RWPE2 (cell line): ENCODE data around the gene EWSR1.

Experiments used
- ATAC-seq: fragments of 200-7000 bp; cut with Tn5 transposase; 3 replicates; pipeline ENCODE4 v1.9.1; 2021; ENCODE audit warnings: low read depth
- DNase-seq: peaks from one replicate; pipeline ENCODE4 v3.0.0-alpha.2; 2020; ENCODE audit warnings: low spot score
- H3K27ac ChIP-seq: fragments of 450-650 bp; 2 replicates; pipeline ENCODE4 v1.5.1; 2017; ENCODE audit warnings: mild to moderate bottlenecking; ENCODE audit not compliant: poor library complexity, severe bottlenecking
- H3K27me3 ChIP-seq: fragments of 250-450 bp; sonication (Bioruptor Pico); 2 replicates; pipeline ENCODE4 v1.5.1; 2021; ENCODE audit warnings: mild to moderate bottlenecking, moderate library complexity; ENCODE audit not compliant: insufficient read depth, poor library complexity, severe bottlenecking
- H3K36me3 ChIP-seq: fragments of 250-450 bp; sonication (Bioruptor Pico); 2 replicates; pipeline ENCODE4 v1.5.1; 2020; ENCODE audit warnings: low read depth, mild to moderate bottlenecking, moderate library complexity
- H3K4me1 ChIP-seq: fragments of 250-450 bp; sonication (Bioruptor Pico); 2 replicates; pipeline ENCODE4 v1.5.1; 2021; ENCODE audit warnings: mild to moderate bottlenecking, moderate library complexity; ENCODE audit not compliant: insufficient read depth, poor library complexity, severe bottlenecking
- H3K4me3 ChIP-seq: fragments of 250-450 bp; sonication (Bioruptor Pico); 2 replicates; pipeline ENCODE4 v1.5.1; 2021; ENCODE audit warnings: mild to moderate bottlenecking, moderate library complexity; ENCODE audit not compliant: severe bottlenecking
- H3K9me3 ChIP-seq: fragments of 250-450 bp; sonication (Bioruptor Pico); 2 replicates; pipeline ENCODE4 v1.5.1; 2021; ENCODE audit warnings: mild to moderate bottlenecking, moderate library complexity; ENCODE audit not compliant: severe bottlenecking
- CTCF ChIP-seq: fragments of 450-650 bp; IDR thresholded peaks from one replicate; pipeline ENCODE4 v1.5.1; 2017; ENCODE audit warnings: mild to moderate bottlenecking, moderate library complexity; ENCODE audit not compliant: poor library complexity, severe bottlenecking

EWSR1 gene

GRCh38 chr22:29224859-29225410, 43.1 kb upstream of the EWSR1 start:
- Histone ChIP-seq H3K27ac (no peak overlapping the region), H3K4me3 (no peak overlapping the region), H3K27me3 (no peaks in the 10 kb centered on the region), H3K9me3 (no peaks in the 10 kb centered on the region), H3K36me3 (no peaks in the 10 kb centered on the region), H3K4me1 (no peaks in the 10 kb centered on the region)
- DNase-seq (peak; percentile 45), ATAC-seq (no peak)
- no peak for TF ChIP-seq CTCF

- Histone ChIP-seq H3K4me1 (no peaks in the 10 kb centered on the region), H3K4me3 (no peak overlapping the region), H3K27me3 (no peaks in the 10 kb centered on the region), H3K9me3 (no peaks in the 10 kb centered on the region), H3K36me3 (no peaks in the 10 kb centered on the region), H3K27ac (no peak overlapping the region)
- no peak for DNase-seq
- ATAC-seq, result peak; percentile 31; the same call in 1 of the 3 replicates
- TF ChIP-seq CTCF, result no peak
Measured at GRCh38 chr22:29225422-29226090, 42.5 kb upstream of the EWSR1 start.

- Histone ChIP-seq H3K36me3 (no peaks in the 10 kb centered on the region), H3K9me3 (no peaks in the 10 kb centered on the region), H3K27ac (no peak overlapping the region), H3K4me1 (no peaks in the 10 kb centered on the region), H3K27me3 (no peaks in the 10 kb centered on the region), H3K4me3 (no peak overlapping the region)
- no peak for ATAC-seq
- DNase-seq, result no peak
- no peak for TF ChIP-seq CTCF
Measured at GRCh38 chr22:29226351-29226981, 41.6 kb upstream of the EWSR1 start.

GRCh38 chr22:29230972-29231875, 36.8 kb upstream of the EWSR1 start:
- no peaks in the 10 kb centered on the region for H3K4me1 ChIP-seq
- no peaks in the 10 kb centered on the region for H3K27me3 ChIP-seq
- no peak overlapping the region for H3K27ac ChIP-seq
- ATAC-seq, result no peak
- no peak for DNase-seq
- no peak for TF ChIP-seq CTCF
- H3K4me3 ChIP-seq, result no peak overlapping the region
- no peaks in the 10 kb centered on the region for H3K36me3 ChIP-seq
- H3K9me3 ChIP-seq, result no peaks in the 10 kb centered on the region
